Measurements from ENCODE around the gene ZNF611. TPM values are rescaled to one million over a fixed set of nuclear protein-coding genes. Genes with fewer than 3 reads are reported as not detected.

ZNF611 gene
- total and polyA plus RNA-seq, 7 experiments from 2014 or later, result 23.4 to 56.0 (median 36.8) TPM

DNA sequence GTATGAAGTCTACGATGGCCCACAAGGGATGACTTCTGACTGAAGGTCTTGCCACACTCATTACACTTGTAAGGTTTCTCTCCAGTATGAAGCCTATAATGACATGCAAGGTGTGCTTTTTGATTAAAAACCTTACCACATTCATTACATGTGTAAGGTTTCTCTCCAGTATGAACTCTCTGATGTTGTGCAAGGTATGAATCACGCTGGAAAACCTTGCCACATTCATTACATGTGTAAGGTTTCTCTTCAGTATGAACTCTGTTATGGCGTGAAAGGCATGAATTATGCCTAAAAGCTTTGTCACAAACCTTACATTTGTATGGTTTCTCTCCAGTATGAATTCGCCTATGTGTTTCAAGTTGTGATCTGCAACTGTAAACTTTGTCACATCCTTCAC is 81.7 kb downstream of the ZNF611 start:
- Histone ChIP-seq H3K36me3 (ENCODE audit: control insufficient read depth in 2 of 3, insufficient read depth in 3 of 3, low read length in 3 of 3) (peaks cover 4 to 64% (median 10%) of the 10 kb centered on the region in 3 experiments), H3K4me1 (ENCODE audit: control insufficient read depth in 2 of 2, insufficient read depth in 2 of 2, low read length in 2 of 2) (no peaks in the 10 kb centered on the region), H3K4me3 (ENCODE audit: low read length) (no peak overlapping the region), H3K9me3 (ENCODE audit: control insufficient read depth in 2 of 3, low read length in 3 of 3) (peaks cover 0 to 19% (median 0%) of the 10 kb centered on the region in 3 experiments), H3K27ac (ENCODE audit: low read depth, low read length) (no peak overlapping the region), H3K27me3 (ENCODE audit: control insufficient read depth in 2 of 2, insufficient read depth in 2 of 2, low read length in 2 of 2) (no peaks in the 10 kb centered on the region)
- H3K4me3 Mint-ChIP-seq, result no peak overlapping the region
- no peak overlapping the region for H3K27ac Mint-ChIP-seq
- CTCF ChIA-PET, result no interaction called here
- DNase-seq (no peak), ATAC-seq (no peak)
- intact Hi-C loops (cut with micrococcal nuclease), result no loop called here
- H3K27me3 Mint-ChIP-seq, result no peaks in the 10 kb centered on the region
- peaks cover 51 to 95% (median 88%) of the 10 kb centered on the region in 5 donors for H3K36me3 Mint-ChIP-seq
- H3K4me1 Mint-ChIP-seq, result peaks cover 0 to 9% (median 0%) of the 10 kb centered on the region in 7 donors
- peaks cover 11 to 93% (median 58%) of the 10 kb centered on the region in 11 donors for H3K9me3 Mint-ChIP-seq
- POLR2A ChIA-PET, result no interaction called here

Other genes starting within 250 kb of the ZNF611 start
- 10 to 100 TPM; 17.7 to 52.4 (median 33.7) TPM for gene ZNF808, start 207.4 kb downstream of the ZNF611 start, total RNA-seq
- gene ZNF808, start 207.4 kb downstream of the ZNF611 start, polyA plus RNA-seq, result 10 to 100 TPM in 1 of 2 donors, 1 to 10 TPM in 1; 5.8 to 16.5 TPM
- 10 to 100 TPM; 11.7 to 43.3 (median 28.3) TPM for gene ZNF701, start 164.8 kb downstream of the ZNF611 start, total RNA-seq
- gene ZNF701, start 164.8 kb downstream of the ZNF611 start, polyA plus RNA-seq, result 10 to 100 TPM; 12.3 to 20.7 TPM
- 100 to 1,000 TPM in 2 of 5 experiments, 10 to 100 TPM in 3; 49.7 to 113 (median 70.5) TPM for gene ZNF83, start 96.7 kb downstream of the ZNF611 start, total RNA-seq
- gene ZNF83, start 96.7 kb downstream of the ZNF611 start, polyA plus RNA-seq, result 10 to 100 TPM; 17.2 to 21.8 TPM
- 10 to 100 TPM in 4 of 5 experiments, 1 to 10 TPM in 1; 6.7 to 30.0 (median 19.8) TPM for gene ZNF600, start 51.7 kb upstream of the ZNF611 start, total RNA-seq
- gene ZNF600, start 51.7 kb upstream of the ZNF611 start, polyA plus RNA-seq, result 10 to 100 TPM in 1 of 2 donors, 1 to 10 TPM in 1; 5.2 to 17.2 TPM
- gene ZNF28, start 86.6 kb upstream of the ZNF611 start, total RNA-seq, result 10 to 100 TPM in 3 of 5 experiments, 1 to 10 TPM in 2; 6.5 to 26.0 (median 21.0) TPM
- 10 to 100 TPM; 10.2 to 14.4 TPM for gene ZNF28, start 86.6 kb upstream of the ZNF611 start, polyA plus RNA-seq
- gene ZNF468, start 122.6 kb upstream of the ZNF611 start, total RNA-seq, result 10 to 100 TPM; 10.7 to 26.7 (median 21.7) TPM
- gene ZNF468, start 122.6 kb upstream of the ZNF611 start, polyA plus RNA-seq, result 10 to 100 TPM; 16.0 to 25.4 TPM
- 10 to 100 TPM in 3 of 5 experiments, 1 to 10 TPM in 2; 4.5 to 13.4 (median 11.6) TPM for gene ZNF320, start 162.6 kb upstream of the ZNF611 start, total RNA-seq
- gene ZNF320, start 162.6 kb upstream of the ZNF611 start, polyA plus RNA-seq, result 1 to 10 TPM; 5.4 to 7.1 TPM
- 1 to 10 TPM; 2.1 to 7.2 (median 6.0) TPM for gene ZNF888, start 188.4 kb upstream of the ZNF611 start, total RNA-seq
- 1 to 10 TPM; 1.3 to 2.5 TPM for gene ZNF888, start 188.4 kb upstream of the ZNF611 start, polyA plus RNA-seq
- 10 to 100 TPM in 3 of 5 experiments, 1 to 10 TPM in 2; 5.0 to 25.7 (median 11.0) TPM for gene ZNF816, start 227.8 kb upstream of the ZNF611 start, total RNA-seq
- gene ZNF816, start 227.8 kb upstream of the ZNF611 start, polyA plus RNA-seq, result 10 to 100 TPM; 14.0 to 27.7 TPM